Uterus (tissue), 4 donors: Measurements from ENCODE around the gene PARD3. TPM values are rescaled to one million over a fixed set of nuclear protein-coding genes. Genes with fewer than 3 reads are reported as not detected.

Source experiments
- DNase-seq, 2 donors: peaks; one replicate each; pipeline ENCODE4 v3.0.0-alpha.2; 2019 to 2020
- H3K27ac ChIP-seq, 2 donors: fragments of 200-600 bp; sonication (generic); 1 replicate in 1 of 2; 2 replicates in 1 of 2; pipeline ENCODE4 v1.5.1; 2016 to 2018
- H3K27me3 ChIP-seq, 2 donors: fragments of 200-600 bp; sonication (generic); one replicate each; pipeline ENCODE4 v1.5.1; 2018 to 2019; ENCODE audit warnings: control low read depth in 1 of 2
- H3K36me3 ChIP-seq, 2 donors: fragments of 200-600 bp; sonication (generic); one replicate each; pipeline ENCODE4 v1.5.1; 2019; ENCODE audit warnings: control low read depth in 1 of 2
- H3K4me1 ChIP-seq, 2 donors: fragments of 200-600 bp; sonication (generic); one replicate each; pipeline ENCODE4 v1.5.1; 2018 to 2019; ENCODE audit warnings: control low read depth in 1 of 2
- H3K4me3 ChIP-seq, 2 donors: fragments of 200-600 bp; sonication (generic); 1 replicate in 1 of 2; 2 replicates in 1 of 2; pipeline ENCODE4 v1.5.1; 2018 to 2019; ENCODE audit warnings: mild to moderate bottlenecking in 1 of 2
- H3K9me3 ChIP-seq, 2 donors: fragments of 200-600 bp; sonication (generic); one replicate each; pipeline ENCODE4 v1.5.1; 2019; ENCODE audit warnings: control low read depth in 1 of 2
- POLR2A ChIP-seq, 2 donors: fragments of 450-650 bp; IDR thresholded peaks; one replicate each; pipeline ENCODE4 v1.6.1; 2016; ENCODE audit warnings: antibody characterized with exemption in 2 of 2, mild to moderate bottlenecking in 1 of 2, moderate library complexity in 1 of 2
- intact Hi-C: fragments of 100-400 bp; cut with DNase I; formaldehyde crosslinking; loops from one replicate; pipeline ENCODE4 v1.15.1; 2023; ENCODE audit warnings: low total_unique reads
- total RNA-seq, 4 donors: library from RNA; depleted of rRNA in 3 of 4; stranded (reverse); fragments of >200 nt in 3 of 4; gene quantifications; one replicate each; pipeline versions ENCODE4 v1.1.0 to v1.2.4, GENCODE V29; 2014 to 2023
- TF ChIP-seq, protein P1 (sequence below), 4 experiments: fragments of 200-600 bp in 2 of 4; fragments of 450-650 bp in 2 of 4; sonication (generic) in 2 of 4; IDR thresholded peaks; one replicate each; pipeline ENCODE4 v1.5.1; 2016 to 2019; ENCODE audit warnings: antibody characterized with exemption in 4 of 4, mild to moderate bottlenecking in 2 of 4, moderate library complexity in 1 of 4
- donor health status: DM: yes; HTN: yes; CAD: no.

PARD3 gene
- total RNA-seq, 4 donors from 2014 or later = 42.1 to 96.1 (median 51.5) TPM

DNA sequence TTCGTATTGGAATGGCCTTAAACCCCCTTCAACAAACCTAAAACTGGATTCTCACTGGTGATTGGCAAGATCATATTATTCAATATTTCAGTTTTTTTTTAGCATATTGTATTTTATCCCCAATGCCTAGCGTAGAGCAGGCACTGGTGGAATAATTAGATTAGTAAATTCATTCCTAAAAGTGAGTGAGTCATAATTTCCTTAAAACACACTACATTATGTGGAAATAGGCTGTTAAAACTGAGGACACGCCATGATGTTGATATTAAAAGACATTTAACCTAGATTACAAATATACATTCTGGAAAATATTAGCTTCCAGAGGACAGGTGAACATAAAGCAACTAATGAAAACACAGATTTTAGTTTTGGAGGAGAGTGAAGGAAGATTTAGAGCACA, 463.9 kb downstream of the PARD3 start:
- no peak overlapping the region for H3K27ac ChIP-seq
- intact Hi-C loops = no loop called here
- no peak overlapping the region for H3K4me3 ChIP-seq
- H3K4me1 ChIP-seq = no peaks in the 10 kb centered on the region
- H3K27me3 ChIP-seq = no peaks in the 10 kb centered on the region
- DNase-seq = no peak
- TF ChIP-seq, protein P1, sequence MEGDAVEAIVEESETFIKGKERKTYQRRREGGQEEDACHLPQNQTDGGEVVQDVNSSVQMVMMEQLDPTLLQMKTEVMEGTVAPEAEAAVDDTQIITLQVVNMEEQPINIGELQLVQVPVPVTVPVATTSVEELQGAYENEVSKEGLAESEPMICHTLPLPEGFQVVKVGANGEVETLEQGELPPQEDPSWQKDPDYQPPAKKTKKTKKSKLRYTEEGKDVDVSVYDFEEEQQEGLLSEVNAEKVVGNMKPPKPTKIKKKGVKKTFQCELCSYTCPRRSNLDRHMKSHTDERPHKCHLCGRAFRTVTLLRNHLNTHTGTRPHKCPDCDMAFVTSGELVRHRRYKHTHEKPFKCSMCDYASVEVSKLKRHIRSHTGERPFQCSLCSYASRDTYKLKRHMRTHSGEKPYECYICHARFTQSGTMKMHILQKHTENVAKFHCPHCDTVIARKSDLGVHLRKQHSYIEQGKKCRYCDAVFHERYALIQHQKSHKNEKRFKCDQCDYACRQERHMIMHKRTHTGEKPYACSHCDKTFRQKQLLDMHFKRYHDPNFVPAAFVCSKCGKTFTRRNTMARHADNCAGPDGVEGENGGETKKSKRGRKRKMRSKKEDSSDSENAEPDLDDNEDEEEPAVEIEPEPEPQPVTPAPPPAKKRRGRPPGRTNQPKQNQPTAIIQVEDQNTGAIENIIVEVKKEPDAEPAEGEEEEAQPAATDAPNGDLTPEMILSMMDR (IDR thresholded peaks at IDR 0.05) = no peak
- no peak for TF ChIP-seq POLR2A (IDR thresholded peaks at IDR 0.05)
- H3K9me3 ChIP-seq = no peaks in the 10 kb centered on the region
- H3K36me3 ChIP-seq = no peaks in the 10 kb centered on the region

DNA sequence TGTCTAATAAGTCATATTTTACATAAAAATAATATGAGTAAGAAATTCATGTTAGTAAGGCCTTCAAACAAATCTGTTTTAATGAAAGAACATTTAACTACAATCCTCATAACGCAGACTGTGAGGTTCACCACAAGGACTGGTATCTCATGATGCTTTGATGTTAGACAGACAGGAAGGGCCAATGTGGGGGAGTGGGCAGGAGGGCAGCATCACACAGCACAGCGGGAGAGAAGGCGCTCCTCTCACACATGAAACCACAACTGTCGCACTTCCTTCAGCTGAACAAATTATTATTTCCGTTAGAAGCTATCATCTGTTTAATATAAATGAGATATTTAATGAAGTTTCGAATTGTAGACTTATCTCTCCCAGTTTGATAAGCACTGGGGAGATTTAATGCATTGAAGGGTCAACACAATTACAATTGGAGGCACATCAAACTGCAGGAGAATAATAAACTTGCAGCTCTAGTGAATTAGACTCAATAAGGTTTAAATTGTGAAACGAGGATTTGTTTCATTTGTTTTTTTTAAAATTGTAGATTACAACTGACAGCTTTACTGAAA, 466.1 kb downstream of the PARD3 start:
- Histone ChIP-seq H3K27me3 (no peaks in the 10 kb centered on the region), H3K36me3 (no peaks in the 10 kb centered on the region), H3K9me3 (no peaks in the 10 kb centered on the region), H3K4me3 (no peak overlapping the region), H3K27ac (no peak overlapping the region), H3K4me1 (peaks cover 0 to 4% of the 10 kb centered on the region in 2 donors)
- intact Hi-C loops = no loop called here
- no peak for DNase-seq
- TF ChIP-seq, protein P1 (IDR thresholded peaks at IDR 0.05) = no peak
- no peak for TF ChIP-seq POLR2A (IDR thresholded peaks at IDR 0.05)

DNA sequence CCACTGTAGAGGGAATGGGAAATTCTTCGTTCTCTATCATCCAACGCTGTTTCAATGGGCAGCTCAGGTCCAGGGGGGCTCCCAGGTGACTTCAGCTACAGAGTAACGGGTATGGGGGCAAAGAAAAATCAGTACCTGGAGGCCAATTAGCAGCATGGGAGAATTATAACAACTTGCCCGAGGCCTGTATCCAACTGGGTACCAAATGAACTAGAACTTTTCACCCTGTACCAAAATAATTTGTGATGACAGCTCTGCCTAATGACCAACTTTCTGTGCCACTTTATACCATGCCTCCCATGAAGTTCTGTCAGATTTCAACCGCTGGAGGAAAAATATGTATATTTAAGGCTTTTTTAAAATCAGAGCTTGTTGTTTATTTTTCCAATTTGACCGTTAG, 467.1 kb downstream of the PARD3 start:
- no peak overlapping the region for H3K27ac ChIP-seq
- H3K9me3 ChIP-seq = no peaks in the 10 kb centered on the region
- DNase-seq = no peak
- no peaks in the 10 kb centered on the region for H3K36me3 ChIP-seq
- no peaks in the 10 kb centered on the region for H3K27me3 ChIP-seq
- H3K4me3 ChIP-seq = no peak overlapping the region
- intact Hi-C loops = no loop called here
- TF ChIP-seq, protein P1 (IDR thresholded peaks at IDR 0.05) = no peak
- TF ChIP-seq POLR2A (IDR thresholded peaks at IDR 0.05) = no peak
- peaks cover 0 to 4% of the 10 kb centered on the region in 2 donors for H3K4me1 ChIP-seq

DNA sequence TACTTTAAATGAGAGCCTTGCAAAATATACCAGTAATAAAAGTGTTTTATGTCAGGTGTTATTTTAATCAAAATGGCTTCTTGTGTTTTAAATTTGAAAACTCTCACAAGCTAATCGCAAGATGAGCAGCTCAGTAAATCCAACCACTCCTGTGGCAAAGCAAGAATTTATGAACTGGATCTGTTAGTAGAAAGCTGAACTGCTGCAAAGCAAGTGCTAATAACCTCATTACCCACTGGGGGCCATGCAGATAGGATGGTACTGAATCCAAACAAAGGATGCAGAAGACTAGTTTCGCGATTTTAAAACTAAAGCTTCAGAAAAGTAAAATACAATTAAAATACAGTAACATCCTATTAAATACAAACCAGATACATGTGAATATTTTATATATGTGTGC, 468.0 kb downstream of the PARD3 start:
- no peaks in the 10 kb centered on the region for H3K36me3 ChIP-seq
- no peaks in the 10 kb centered on the region for H3K27me3 ChIP-seq
- H3K27ac ChIP-seq = no peak overlapping the region
- intact Hi-C loops = no loop called here
- TF ChIP-seq, protein P1 (IDR thresholded peaks at IDR 0.05) = no peak
- TF ChIP-seq POLR2A (IDR thresholded peaks at IDR 0.05) = no peak
- H3K4me3 ChIP-seq = no peak overlapping the region
- peaks cover 0 to 4% of the 10 kb centered on the region in 2 donors for H3K4me1 ChIP-seq
- DNase-seq = no peak
- H3K9me3 ChIP-seq = no peaks in the 10 kb centered on the region

DNA sequence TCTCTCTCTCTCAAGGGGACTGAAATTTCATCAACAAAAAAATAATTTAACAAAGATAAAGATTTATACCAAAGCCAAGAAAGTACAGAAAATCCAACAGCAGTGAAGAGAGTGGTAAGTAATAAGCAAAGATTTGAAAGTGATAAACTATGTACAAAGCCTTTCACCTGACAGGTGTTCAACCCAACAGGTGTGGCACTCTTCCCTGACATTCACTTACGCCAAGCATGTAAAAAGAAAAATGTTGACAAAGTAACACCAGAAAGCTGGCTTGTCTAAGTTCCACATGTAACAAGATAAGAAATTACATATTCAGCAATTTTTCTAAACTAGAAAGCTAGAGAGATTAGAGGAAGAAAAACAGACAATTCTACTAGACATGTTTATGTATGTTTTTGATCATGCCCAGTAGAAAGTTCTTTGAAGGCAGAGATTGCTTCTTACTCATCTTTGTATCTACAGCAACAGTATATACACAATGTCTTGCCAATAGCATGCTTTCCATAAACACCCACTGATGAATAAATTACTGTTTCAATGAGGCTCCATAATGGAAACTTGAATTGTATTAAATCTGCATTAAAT, 468.5 kb downstream of the PARD3 start:
- peaks cover 0 to 4% of the 10 kb centered on the region in 2 donors for H3K4me1 ChIP-seq
- no peaks in the 10 kb centered on the region for H3K36me3 ChIP-seq
- no peaks in the 10 kb centered on the region for H3K9me3 ChIP-seq
- no peaks in the 10 kb centered on the region for H3K27me3 ChIP-seq
- H3K4me3 ChIP-seq = no peak overlapping the region
- DNase-seq = no peak
- TF ChIP-seq, protein P1 (IDR thresholded peaks at IDR 0.05) = no peak
- no peak for TF ChIP-seq POLR2A (IDR thresholded peaks at IDR 0.05)
- intact Hi-C loops = no loop called here
- H3K27ac ChIP-seq = no peak overlapping the region
